CD8-positive, alpha-beta memory T cell (primary cell): ENCODE results near the gene SDF4. TPM values are rescaled to one million over a fixed set of nuclear protein-coding genes. Genes with fewer than 3 reads are reported as not detected.

Source experiments
- CTCF ChIA-PET: fragments of 350-600 bp; sonication (Branson Sonifier 250); formaldehyde crosslinking; loops from one replicate; lab custom pipeline; 2021; ENCODE audit warnings: antibody characterized with exemption; lab: Charles Lee
- POLR2A ChIA-PET: fragments of 350-600 bp; sonication (Branson Sonifier 250); formaldehyde crosslinking; loops from one replicate; lab custom pipeline; 2021; ENCODE audit warnings: antibody characterized with exemption; lab: Charles Lee
- DNase-seq, 5 donors: peaks; one replicate each; pipeline versions ENCODE4 v3.0.0 to v3.0.0-alpha.2; 2020 to 2022; ENCODE audit warnings: mixed read lengths in 1 of 5
- H3K27ac ChIP-seq: one replicate; pipeline ENCODE4 v1.7.0; 2013; ENCODE audit warnings: low read depth, mild to moderate bottlenecking, low read length, moderate library complexity
- H3K27me3 ChIP-seq: 2 replicates; pipeline ENCODE4 v1.7.0; 2013; ENCODE audit warnings: low read length, mild to moderate bottlenecking; ENCODE audit not compliant: insufficient read depth, poor library complexity, severe bottlenecking
- H3K36me3 ChIP-seq: 2 replicates; pipeline ENCODE4 v1.7.0; 2013; ENCODE audit warnings: mild to moderate bottlenecking, low read length, moderate library complexity; ENCODE audit not compliant: insufficient read depth
- H3K4me1 ChIP-seq: 2 replicates; pipeline ENCODE4 v1.7.0; 2013; ENCODE audit warnings: mild to moderate bottlenecking, low read length, moderate library complexity; ENCODE audit not compliant: insufficient read depth
- H3K4me3 ChIP-seq: 2 replicates; pipeline ENCODE4 v1.7.0; 2013; ENCODE audit warnings: mild to moderate bottlenecking, low read length
- H3K9me3 ChIP-seq: 2 replicates; pipeline ENCODE4 v1.7.0; 2013; ENCODE audit warnings: mild to moderate bottlenecking, low read length
- H3K27ac Mint-ChIP-seq, 8 donors: one replicate each; pipeline ENCODE4 v1.8.0; 2020 to 2021; ENCODE audit warnings: mixed read lengths in 8 of 8, mild to moderate bottlenecking in 6 of 8, inconsistent platforms in 3 of 8, moderate library complexity in 3 of 8
- H3K27me3 Mint-ChIP-seq, 2 donors: one replicate each; pipeline ENCODE4 v1.8.0; 2020 to 2021; ENCODE audit warnings: mixed read lengths in 2 of 2, mild to moderate bottlenecking in 1 of 2, moderate library complexity in 1 of 2
- H3K36me3 Mint-ChIP-seq, 3 donors: one replicate each; pipeline ENCODE4 v1.8.0; 2020 to 2021; ENCODE audit warnings: mixed read lengths in 3 of 3, inconsistent platforms in 1 of 3, mild to moderate bottlenecking in 1 of 3
- H3K4me1 Mint-ChIP-seq, 3 donors: one replicate each; pipeline ENCODE4 v1.8.0; 2020 to 2021; ENCODE audit warnings: mixed read lengths in 3 of 3, inconsistent platforms in 1 of 3, mild to moderate bottlenecking in 1 of 3
- H3K4me3 Mint-ChIP-seq, 7 donors: one replicate each; pipeline ENCODE4 v1.8.0; 2020 to 2021; ENCODE audit warnings: mixed read lengths in 7 of 7, mild to moderate bottlenecking in 6 of 7, moderate library complexity in 4 of 7, inconsistent platforms in 2 of 7
- H3K9me3 Mint-ChIP-seq, 5 donors: one replicate each; pipeline ENCODE4 v1.8.0; 2020 to 2022; ENCODE audit warnings: mixed read lengths in 5 of 5, mild to moderate bottlenecking in 3 of 5, moderate library complexity in 2 of 5, inconsistent platforms in 1 of 5
- polyA plus RNA-seq: library from polyadenylated mRNA; unstranded; fragments of 300-500 nt; fragmentation: Illumina TruSeq; gene quantifications from one replicate; pipeline ENCODE4 v1.2.3, GENCODE V29; 2021
- total RNA-seq, 2 experiments: library from RNA; stranded (reverse); gene quantifications; one replicate each; pipeline ENCODE4 v1.2.3, GENCODE V29; 2021

The SDF4 gene
- total and polyA plus RNA-seq, 3 experiments from 2014 or later: 108 to 169 (median 158) TPM

- H3K36me3 ChIP-seq: peaks cover 7% of the 10 kb centered on the region
- Mint-ChIP-seq H3K9me3 (no peaks in the 10 kb centered on the region), H3K4me3 (peak overlapping the region in 1 of 7 donors; percentile 23), H3K36me3 (peaks cover 0 to 29% (median 0%) of the 10 kb centered on the region in 3 donors), H3K4me1 (peaks cover 14 to 29% (median 14%) of the 10 kb centered on the region in 3 donors), H3K27ac (peak overlapping the region in 4 of 8 donors; percentile 38 to 93 (median 80)), H3K27me3 (no peaks in the 10 kb centered on the region)
- no peak overlapping the region for H3K4me3 ChIP-seq
- ChIA-PET POLR2A (no interaction called here), CTCF (interaction anchor here (1.1 to 1.6 kb wide), 2 partner anchors 10 to 93 kb away, joined by 4 to 5 read pairs; no protein-coding TSS in a partner anchor)
- DNase-seq: peak in 1 of 5 donors; percentile 42
- no peaks in the 10 kb centered on the region for H3K27me3 ChIP-seq
- peaks cover 28% of the 10 kb centered on the region for H3K4me1 ChIP-seq
- no peak overlapping the region for H3K27ac ChIP-seq
- H3K9me3 ChIP-seq: no peaks in the 10 kb centered on the region
Observed at GRCh38 chr1:1215080-1215676, 16.6 kb downstream of the SDF4 start.

DNA sequence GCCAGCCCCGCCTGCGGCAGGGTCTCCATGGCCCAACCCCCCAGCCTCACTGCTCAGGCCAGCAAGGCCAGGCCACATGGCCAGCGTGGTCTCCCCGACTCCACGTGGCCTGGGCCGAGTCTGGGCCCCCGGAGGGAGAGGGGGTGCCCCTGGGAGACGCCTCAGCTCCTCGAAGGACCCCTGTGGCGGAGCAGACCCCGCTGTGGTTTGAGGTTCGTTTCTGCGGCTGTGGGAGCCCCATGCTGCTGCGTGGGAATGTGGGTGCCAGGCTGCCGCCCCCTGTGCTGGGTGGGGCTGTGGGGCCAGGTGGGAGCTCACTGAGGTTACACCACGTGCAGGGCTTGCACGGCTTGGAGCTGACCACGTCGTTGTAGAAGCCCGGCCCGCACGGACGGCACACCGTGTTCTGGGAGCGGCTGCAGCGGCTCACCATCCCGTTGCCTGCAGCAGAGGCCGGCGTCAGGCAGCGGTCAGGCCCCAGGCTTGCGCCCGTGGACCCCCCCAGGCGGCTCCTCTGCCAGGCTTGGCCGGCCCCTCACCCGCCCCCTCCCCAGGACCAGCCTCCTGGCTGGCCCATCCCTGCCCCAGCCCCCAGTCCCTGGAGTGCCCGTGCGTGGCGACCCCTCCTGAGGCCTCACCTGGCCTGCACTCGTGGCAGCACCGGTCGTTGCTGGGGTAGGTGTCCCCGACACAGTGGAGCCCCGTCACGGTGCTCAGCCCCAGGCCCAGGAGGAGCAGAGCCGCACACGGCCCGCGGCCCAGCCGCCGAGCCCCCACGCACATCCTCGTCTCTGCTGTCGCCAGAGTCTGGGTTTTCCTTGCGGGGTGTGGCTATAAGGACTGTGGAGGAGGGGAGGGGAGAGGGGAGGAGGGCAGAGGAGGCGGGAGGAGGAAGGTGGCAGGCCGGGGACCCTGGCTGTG, 18.2 kb downstream of the SDF4 start, which contains the start of gene TNFRSF4:
Gene TNFRSF4, minus strand, starts transcription at position 809 of the 921 bp plus-strand sequence. Its CDS starts 26 bp downstream, at position 783.
- Histone ChIP-seq H3K4me3 (peak within 1 kb of the TSS; percentile 39), H3K9me3 (no peaks in the 10 kb centered on the region), H3K4me1 (peaks cover 35% of the 10 kb centered on the region), H3K36me3 (peaks cover 3% of the 10 kb centered on the region), H3K27ac (no peak within 1 kb of the TSS), H3K27me3 (no peaks in the 10 kb centered on the region)
- ChIA-PET POLR2A (interaction anchor here (0.5 to 0.6 kb wide), 2 partner anchors 28 to 88 kb away, joined by 3 to 6 read pairs; no protein-coding TSS in a partner anchor), CTCF (interaction anchor here (0.6 to 1.0 kb wide), 2 partner anchors 16 to 553 kb away, joined by 3 read pairs; no protein-coding TSS in a partner anchor)
- Mint-ChIP-seq H3K27me3 (no peaks in the 10 kb centered on the region), H3K9me3 (no peaks in the 10 kb centered on the region), H3K4me3 (peak within 1 kb of the TSS in 6 of 7 donors; percentile 37 to 80 (median 58)), H3K27ac (peak within 1 kb of the TSS in 6 of 8 donors; percentile 52 to 93 (median 78)), H3K4me1 (peaks cover 16 to 39% (median 24%) of the 10 kb centered on the region in 3 donors), H3K36me3 (peaks cover 0 to 19% (median 0%) of the 10 kb centered on the region in 3 donors)
- DNase-seq: peak; percentile 37 to 64 (median 41)

GRCh38 chr1:1212780-1213344, 18.9 kb downstream of the SDF4 start:
- no peaks in the 10 kb centered on the region for H3K36me3 ChIP-seq
- Mint-ChIP-seq H3K4me3 (peak overlapping the region in 5 of 7 donors; percentile 22 to 80 (median 27)), H3K27me3 (no peaks in the 10 kb centered on the region), H3K36me3 (peaks cover 0 to 13% (median 0%) of the 10 kb centered on the region in 3 donors), H3K4me1 (peaks cover 20 to 46% (median 31%) of the 10 kb centered on the region in 3 donors), H3K9me3 (no peaks in the 10 kb centered on the region), H3K27ac (peak overlapping the region in 3 of 8 donors; percentile 29 to 52 (median 40))
- peaks cover 39% of the 10 kb centered on the region for H3K4me1 ChIP-seq
- ChIA-PET POLR2A (interaction anchor here (0.5 to 0.6 kb wide), 2 partner anchors 28 to 87 kb away, joined by 3 to 6 read pairs; no protein-coding TSS in a partner anchor), CTCF (interaction anchor here (1.0 kb wide), 1 partner anchor 17 kb away, joined by 3 read pairs; no protein-coding TSS in a partner anchor)
- DNase-seq: peak in 4 of 5 donors; percentile 44 to 69 (median 56)
- H3K9me3 ChIP-seq: no peaks in the 10 kb centered on the region
- H3K27me3 ChIP-seq: no peaks in the 10 kb centered on the region
- H3K27ac ChIP-seq: peak overlapping the region; percentile 51
- H3K4me3 ChIP-seq: peak overlapping the region; percentile 39

GRCh38 chr1:1211541-1212441, 20.0 kb downstream of the SDF4 start:
- no peaks in the 10 kb centered on the region for H3K27me3 ChIP-seq
- H3K4me3 ChIP-seq: no peak overlapping the region
- ChIA-PET POLR2A (no interaction called here), CTCF (interaction anchor here (1.0 kb wide), 1 partner anchor 18 kb away, joined by 3 read pairs; no protein-coding TSS in a partner anchor)
- no peaks in the 10 kb centered on the region for H3K36me3 ChIP-seq
- H3K9me3 ChIP-seq: no peaks in the 10 kb centered on the region
- H3K4me1 Mint-ChIP-seq: peaks cover 21 to 49% (median 31%) of the 10 kb centered on the region in 3 donors
- peak in 2 of 5 donors; percentile 0 to 45 for DNase-seq
- H3K4me3 Mint-ChIP-seq: peak overlapping the region in 3 of 7 donors; percentile 41 to 74 (median 45)
- no peak overlapping the region for H3K27ac ChIP-seq
- H3K27ac Mint-ChIP-seq: peak overlapping the region in 1 of 8 donors; percentile 86
- no peaks in the 10 kb centered on the region for H3K9me3 Mint-ChIP-seq
- peaks cover 0 to 6% (median 0%) of the 10 kb centered on the region in 3 donors for H3K36me3 Mint-ChIP-seq
- H3K27me3 Mint-ChIP-seq: no peaks in the 10 kb centered on the region
- H3K4me1 ChIP-seq: peaks cover 49% of the 10 kb centered on the region

DNA sequence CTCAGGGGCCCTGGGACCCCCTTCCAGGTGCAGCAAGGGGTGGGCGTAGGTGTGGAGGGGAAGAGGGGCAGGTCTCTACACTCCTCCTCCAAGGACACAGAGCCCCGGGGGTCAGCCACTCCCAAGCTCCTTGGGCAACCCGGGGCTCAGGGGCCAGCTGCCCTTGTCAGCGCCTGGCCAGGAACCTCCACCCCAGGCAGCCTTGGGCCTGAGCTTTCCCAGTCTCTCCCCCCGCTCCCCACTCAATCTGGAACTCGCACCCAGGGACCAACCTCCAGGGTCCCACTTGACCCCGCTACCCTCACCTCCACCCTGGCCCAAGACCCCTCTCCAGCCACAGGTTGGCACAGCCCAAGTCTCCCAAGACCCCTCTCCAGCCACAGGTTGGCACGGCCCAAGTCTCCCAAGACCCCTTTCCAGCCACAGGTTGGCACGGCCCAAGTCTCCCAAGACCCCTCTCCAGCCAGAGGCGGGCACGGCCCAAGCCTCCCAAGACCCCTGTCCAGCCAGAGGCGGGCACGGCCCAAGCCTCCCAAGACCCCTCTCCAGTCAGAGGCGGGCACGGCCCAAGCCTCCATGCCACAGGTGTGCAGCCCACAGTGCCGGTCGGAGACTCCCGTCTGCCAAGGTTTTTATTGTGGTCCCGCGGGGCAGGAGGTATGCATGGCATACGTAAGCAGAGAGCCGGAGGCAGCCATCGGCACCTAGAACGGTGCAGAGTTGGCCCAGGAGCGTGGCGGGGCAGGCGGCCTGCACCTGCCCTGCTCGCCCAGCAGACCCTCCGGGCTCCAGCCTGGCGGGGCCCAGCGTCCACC, 20.9 kb downstream of the SDF4 start:
- no peaks in the 10 kb centered on the region for H3K9me3 ChIP-seq
- Mint-ChIP-seq H3K4me1 (peaks cover 20 to 46% (median 26%) of the 10 kb centered on the region in 3 donors), H3K27ac (peak overlapping the region in 3 of 8 donors; percentile 17 to 93 (median 77)), H3K9me3 (no peaks in the 10 kb centered on the region), H3K4me3 (peak overlapping the region in 4 of 7 donors; percentile 18 to 48 (median 44)), H3K36me3 (no peaks in the 10 kb centered on the region), H3K27me3 (no peaks in the 10 kb centered on the region)
- no peaks in the 10 kb centered on the region for H3K27me3 ChIP-seq
- DNase-seq: peak in 3 of 5 donors; percentile 0 to 44 (median 0)
- no peak overlapping the region for H3K4me3 ChIP-seq
- CTCF ChIA-PET: no interaction called here
- H3K27ac ChIP-seq: no peak overlapping the region
- no peaks in the 10 kb centered on the region for H3K36me3 ChIP-seq
- H3K4me1 ChIP-seq: peaks cover 55% of the 10 kb centered on the region
- POLR2A ChIA-PET: no interaction called here

GRCh38 chr1:1208713-1209433, 22.9 kb downstream of the SDF4 start:
- DNase-seq: peak in 3 of 5 donors; percentile 1 to 59 (median 39)
- no peaks in the 10 kb centered on the region for H3K9me3 ChIP-seq
- no peak overlapping the region for H3K4me3 ChIP-seq
- H3K27me3 ChIP-seq: no peaks in the 10 kb centered on the region
- ChIA-PET CTCF (interaction anchor here (1.2 kb wide), 1 partner anchor 8 kb away, joined by 3 read pairs; no protein-coding TSS in a partner anchor), POLR2A (interaction anchor here (0.6 to 1.7 kb wide), 2 partner anchors 8 to 166 kb away, joined by 3 to 7 read pairs; partner anchors contain the start of gene AURKAIP1)
- H3K4me3 Mint-ChIP-seq: peak overlapping the region; percentile 58 to 90 (median 78)
- H3K9me3 Mint-ChIP-seq: no peaks in the 10 kb centered on the region
- H3K27ac ChIP-seq: peak overlapping the region; percentile 47
- H3K4me1 ChIP-seq: peaks cover 39% of the 10 kb centered on the region
- H3K4me1 Mint-ChIP-seq: peaks cover 12 to 29% (median 18%) of the 10 kb centered on the region in 3 donors
- H3K27me3 Mint-ChIP-seq: no peaks in the 10 kb centered on the region
- H3K36me3 ChIP-seq: no peaks in the 10 kb centered on the region
- peak overlapping the region; percentile 64 to 98 (median 92) for H3K27ac Mint-ChIP-seq
- no peaks in the 10 kb centered on the region for H3K36me3 Mint-ChIP-seq
